Measurements from ENCODE around the gene SHANK1.

GRCh38 chr19:50722201-50723013 lies 2.8 kb upstream of the SHANK1 start:
- TF ChIP-seq CTCF (CRISPR knock-in tag; IDR thresholded peaks at IDR 0.05) (no peak), NR2C2 (CRISPR knock-in tag; IDR thresholded peaks at IDR 0.05; ENCODE audit: borderline replicate concordance) (no peak), POLR2A (IDR thresholded peaks at IDR 0.05; ENCODE audit: insufficient read depth in 1 of 2, low read depth in 2 of 2, low read length in 2 of 2) (no peak)

All from HepG2 (cell line).